ENCODE results near the gene ADAM15. TPM values are rescaled to one million over a fixed set of nuclear protein-coding genes. Genes with fewer than 3 reads are reported as not detected.

ADAM15 gene
- polyA plus RNA-seq, 3 donors, result 44.5 to 202 (median 74.3) TPM

DNA sequence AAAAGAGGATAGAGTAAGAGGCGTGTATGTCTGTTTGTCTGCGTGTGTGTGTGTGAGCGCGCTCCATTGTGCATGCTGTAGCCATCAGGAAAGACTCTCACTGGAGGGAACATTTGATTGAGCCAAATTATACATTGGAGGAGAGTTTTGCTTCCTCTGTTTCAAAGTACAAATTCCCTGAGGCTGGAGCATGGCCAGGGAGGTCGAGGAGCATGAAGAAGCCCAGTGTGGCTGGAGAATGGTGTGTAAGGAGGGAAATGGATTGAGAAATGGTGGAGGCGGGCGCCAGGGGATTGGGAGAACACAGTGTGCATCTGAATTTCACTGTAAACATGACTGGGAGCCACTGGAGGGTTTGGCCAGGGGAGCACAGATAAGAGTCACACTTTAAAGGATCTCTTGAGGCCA is 54.5 kb downstream of the ADAM15 start:
- H2AFZ ChIP-seq (ENCODE audit: insufficient read depth, low read depth, low read length, poor library complexity, severe bottlenecking), result no peak overlapping the region
- H3K9ac ChIP-seq (ENCODE audit: insufficient read depth, low read length, poor library complexity, severe bottlenecking), result no peak overlapping the region
- TF ChIP-seq, protein P1, sequence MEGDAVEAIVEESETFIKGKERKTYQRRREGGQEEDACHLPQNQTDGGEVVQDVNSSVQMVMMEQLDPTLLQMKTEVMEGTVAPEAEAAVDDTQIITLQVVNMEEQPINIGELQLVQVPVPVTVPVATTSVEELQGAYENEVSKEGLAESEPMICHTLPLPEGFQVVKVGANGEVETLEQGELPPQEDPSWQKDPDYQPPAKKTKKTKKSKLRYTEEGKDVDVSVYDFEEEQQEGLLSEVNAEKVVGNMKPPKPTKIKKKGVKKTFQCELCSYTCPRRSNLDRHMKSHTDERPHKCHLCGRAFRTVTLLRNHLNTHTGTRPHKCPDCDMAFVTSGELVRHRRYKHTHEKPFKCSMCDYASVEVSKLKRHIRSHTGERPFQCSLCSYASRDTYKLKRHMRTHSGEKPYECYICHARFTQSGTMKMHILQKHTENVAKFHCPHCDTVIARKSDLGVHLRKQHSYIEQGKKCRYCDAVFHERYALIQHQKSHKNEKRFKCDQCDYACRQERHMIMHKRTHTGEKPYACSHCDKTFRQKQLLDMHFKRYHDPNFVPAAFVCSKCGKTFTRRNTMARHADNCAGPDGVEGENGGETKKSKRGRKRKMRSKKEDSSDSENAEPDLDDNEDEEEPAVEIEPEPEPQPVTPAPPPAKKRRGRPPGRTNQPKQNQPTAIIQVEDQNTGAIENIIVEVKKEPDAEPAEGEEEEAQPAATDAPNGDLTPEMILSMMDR (IDR thresholded peaks at IDR 0.05), result no peak
- no peaks in the 10 kb centered on the region for H4K20me1 ChIP-seq (ENCODE audit: insufficient read depth, low read length)
- no peaks in the 10 kb centered on the region for H3K36me3 ChIP-seq (replicated peaks in 1 of 2; ENCODE audit: control insufficient read depth in 1 of 2, insufficient read depth in 2 of 2, low read length in 2 of 2)
- Mint-ChIP-seq H3K4me3 (no peak overlapping the region), H3K36me3 (no peaks in the 10 kb centered on the region), H3K27me3 (ENCODE audit: low read depth in 3 of 3) (peaks cover 0 to 5% (median 2%) of the 10 kb centered on the region in 3 donors), H3K27ac (peak overlapping the region in 1 of 7 donors; percentile 43), H3K9me3 (peaks cover 0 to 2% (median 0%) of the 10 kb centered on the region in 7 donors), H3K4me1 (peaks cover 37% of the 10 kb centered on the region)
- 60% methylated on average over 7 of the region's 7 CpGs for WGBS (ENCODE audit: insufficient coverage)
- no peak for DNase-seq
- H3K4me1 ChIP-seq (ENCODE audit: control insufficient read depth in 1 of 2, insufficient read depth in 2 of 2, low read length in 2 of 2), result peaks cover 26% of the 10 kb centered on the region in 2 donors
- no peaks in the 10 kb centered on the region for H3K27me3 ChIP-seq (ENCODE audit: control insufficient read depth in 2 of 2, insufficient read depth in 2 of 2, low read length in 2 of 2)
- intact Hi-C loops (cut with micrococcal nuclease), result no loop called here
- no peak overlapping the region for H3K4me2 ChIP-seq (replicated peaks; ENCODE audit: extremely low read depth, low read length, poor library complexity, severe bottlenecking)
- H3K9me3 ChIP-seq (replicated peaks in 1 of 2; ENCODE audit: control insufficient read depth in 1 of 2, insufficient read depth in 1 of 2, low read length in 2 of 2), result no peaks in the 10 kb centered on the region
- no peak overlapping the region for H3K4me3 ChIP-seq (replicated peaks in 1 of 3; ENCODE audit: low read depth in 2 of 3, low read length in 3 of 3)
- H3K27ac ChIP-seq (ENCODE audit: low read depth in 1 of 2, low read length in 2 of 2), result no peak overlapping the region
- H3K79me2 ChIP-seq (ENCODE audit: insufficient read depth, low read length), result no peaks in the 10 kb centered on the region

DNA sequence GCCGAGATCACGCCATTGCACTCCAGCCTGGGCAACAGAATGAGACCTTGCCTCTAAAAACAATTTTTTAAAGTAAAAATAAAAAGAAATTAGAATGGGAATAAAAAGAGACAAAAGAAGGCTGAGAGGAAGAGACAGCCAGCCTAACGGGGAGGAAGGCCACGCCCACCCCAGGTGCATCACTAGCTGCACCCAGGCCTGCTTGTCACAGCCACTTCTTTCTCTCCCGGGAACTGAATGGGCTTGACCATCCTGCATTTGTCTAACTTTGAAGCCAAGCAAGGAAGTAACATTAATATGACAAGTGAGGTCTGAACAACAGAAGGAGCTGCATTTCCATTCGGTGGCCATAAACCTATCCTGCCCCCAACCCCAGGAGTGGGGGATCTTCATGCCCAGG is 55.7 kb downstream of the ADAM15 start:
- Mint-ChIP-seq H3K27ac (peak overlapping the region in 1 of 7 donors; percentile 53), H3K4me1 (peaks cover 31% of the 10 kb centered on the region), H3K9me3 (peaks cover 0 to 2% (median 0%) of the 10 kb centered on the region in 7 donors), H3K4me3 (no peak overlapping the region), H3K36me3 (no peaks in the 10 kb centered on the region), H3K27me3 (ENCODE audit: low read depth in 3 of 3) (peaks cover 0 to 5% (median 5%) of the 10 kb centered on the region in 3 donors)
- Histone ChIP-seq H3K4me1 (ENCODE audit: control insufficient read depth in 1 of 2, insufficient read depth in 2 of 2, low read length in 2 of 2) (peaks cover 19% of the 10 kb centered on the region in 2 donors), H3K4me2 (replicated peaks; ENCODE audit: extremely low read depth, low read length, poor library complexity, severe bottlenecking) (no peak overlapping the region), H2AFZ (ENCODE audit: insufficient read depth, low read depth, low read length, poor library complexity, severe bottlenecking) (no peak overlapping the region), H4K20me1 (ENCODE audit: insufficient read depth, low read length) (no peaks in the 10 kb centered on the region), H3K27me3 (ENCODE audit: control insufficient read depth in 2 of 2, insufficient read depth in 2 of 2, low read length in 2 of 2) (no peaks in the 10 kb centered on the region), H3K4me3 (replicated peaks in 1 of 3; ENCODE audit: low read depth in 2 of 3, low read length in 3 of 3) (no peak overlapping the region), H3K9ac (ENCODE audit: insufficient read depth, low read length, poor library complexity, severe bottlenecking) (no peak overlapping the region), H3K27ac (ENCODE audit: low read depth in 1 of 2, low read length in 2 of 2) (no peak overlapping the region), H3K36me3 (replicated peaks in 1 of 2; ENCODE audit: control insufficient read depth in 1 of 2, insufficient read depth in 2 of 2, low read length in 2 of 2) (no peaks in the 10 kb centered on the region), H3K9me3 (replicated peaks in 1 of 2; ENCODE audit: control insufficient read depth in 1 of 2, insufficient read depth in 1 of 2, low read length in 2 of 2) (no peaks in the 10 kb centered on the region), H3K79me2 (ENCODE audit: insufficient read depth, low read length) (no peaks in the 10 kb centered on the region)
- WGBS (ENCODE audit: insufficient coverage), result 50% methylated on average over 2 of the region's 6 CpGs
- TF ChIP-seq, protein P1 (IDR thresholded peaks at IDR 0.05), result no peak
- DNase-seq, result no peak
- intact Hi-C loops (cut with micrococcal nuclease), result no loop called here

Data from CD14-positive monocyte (primary cell).